ENCODE measurements around the gene REM2. TPM values are rescaled to one million over a fixed set of nuclear protein-coding genes. Genes with fewer than 3 reads are reported as not detected.

The REM2 gene
- total RNA-seq, 1 experiment from 2014 or later = 0.18 TPM

GRCh38 chr14:22845103-22845394, 38.0 kb upstream of the REM2 start:
- Histone ChIP-seq H3K36me3 (ENCODE audit: control insufficient read depth, insufficient read depth, low read length) (no peaks in the 10 kb centered on the region), H3K9me3 (ENCODE audit: control insufficient read depth, insufficient read depth, low read depth, low read length) (no peaks in the 10 kb centered on the region), H3K4me1 (ENCODE audit: control insufficient read depth, insufficient read depth, low read length) (no peaks in the 10 kb centered on the region), H3K27me3 (ENCODE audit: control insufficient read depth, insufficient read depth, low read length) (no peaks in the 10 kb centered on the region), H3K27ac (ENCODE audit: low read length) (no peak overlapping the region), H3K4me3 (ENCODE audit: low read depth in 2 of 2, low read length in 2 of 2) (no peak overlapping the region)
- BruUV-seq (replicated peaks) = no TSS peak
- ChIA-PET POLR2A (no interaction called here), CTCF (no interaction called here)
- ATAC-seq = no peak
- intact Hi-C loops (cut with micrococcal nuclease; ENCODE audit: unreplicated experiment) (no loop called here), in situ Hi-C loops (cut with HindIII; ENCODE audit: low pct_unique_long_range_greater_than_20kb, low sequenced_read_pairs) (no loop called here)
- TF ChIP-seq CTCF (IDR thresholded peaks at IDR 0.05) (no peak), TCF7L2 (IDR thresholded peaks at IDR 0.05; ENCODE audit: low read depth, low read length) (no peak), POLR2AphosphoS5 (IDR thresholded peaks at IDR 0.05; ENCODE audit: low read depth, low read length) (no peak), SIN3A (IDR thresholded peaks at IDR 0.05; ENCODE audit: borderline replicate concordance, insufficient read depth, low read depth, low read length) (no peak), REST (IDR thresholded peaks at IDR 0.05; ENCODE audit: insufficient read depth in 1 of 2, low read depth in 2 of 2, low read length in 1 of 2) (no peak)
- DNase-seq (ENCODE audit: low read depth, low spot score) = no peak

- H3K27ac ChIP-seq (ENCODE audit: low read length) = no peak overlapping the region
- intact Hi-C loops (cut with micrococcal nuclease; ENCODE audit: unreplicated experiment) = no loop called here
Observed at GRCh38 chr14:22845821-22846625, 37.0 kb upstream of the REM2 start.

More at GRCh38 chr14:22845821-22846625, 37.0 kb upstream of the REM2 start:
- in situ Hi-C loops (cut with HindIII; ENCODE audit: low pct_unique_long_range_greater_than_20kb, low sequenced_read_pairs) = no loop called here
- Histone ChIP-seq H3K4me1 (ENCODE audit: control insufficient read depth, insufficient read depth, low read length) (no peaks in the 10 kb centered on the region), H3K36me3 (ENCODE audit: control insufficient read depth, insufficient read depth, low read length) (no peaks in the 10 kb centered on the region), H3K4me3 (ENCODE audit: low read depth in 2 of 2, low read length in 2 of 2) (no peak overlapping the region), H3K9me3 (ENCODE audit: control insufficient read depth, insufficient read depth, low read depth, low read length) (no peaks in the 10 kb centered on the region), H3K27me3 (ENCODE audit: control insufficient read depth, insufficient read depth, low read length) (no peaks in the 10 kb centered on the region)
- TF ChIP-seq SIN3A (IDR thresholded peaks at IDR 0.05; ENCODE audit: borderline replicate concordance, insufficient read depth, low read depth, low read length) = no peak
- TF ChIP-seq REST (IDR thresholded peaks at IDR 0.05; ENCODE audit: insufficient read depth in 1 of 2, low read depth in 2 of 2, low read length in 1 of 2) = no peak
- no peak for TF ChIP-seq TCF7L2 (IDR thresholded peaks at IDR 0.05; ENCODE audit: low read depth, low read length)
- no peak for TF ChIP-seq CTCF (IDR thresholded peaks at IDR 0.05)
- TF ChIP-seq POLR2AphosphoS5 (IDR thresholded peaks at IDR 0.05; ENCODE audit: low read depth, low read length) = no peak
- DNase-seq (ENCODE audit: low read depth, low spot score) (no peak), ATAC-seq (no peak)
- ChIA-PET POLR2A (no interaction called here), CTCF (no interaction called here)
- no TSS peak for BruUV-seq (replicated peaks)
